Hepatocyte (in vitro differentiated cells): ENCODE measurements around the gene LRRC28. TPM values are rescaled to one million over a fixed set of nuclear protein-coding genes. Genes with fewer than 3 reads are reported as not detected.

ENCODE experiments used
- DNase-seq: peaks from one replicate; pipeline ENCODE4 v3.0.0-alpha.2; 2016; ENCODE audit warnings: low spot score
- H2AFZ ChIP-seq: fragments of 200-600 bp; sonication (generic); 2 replicates; pipeline ENCODE4 v1.6.0; 2016; ENCODE audit warnings: antibody characterized with exemption, mild to moderate bottlenecking
- H3K27ac ChIP-seq: fragments of 200-600 bp; sonication (generic); 2 replicates; pipeline ENCODE4 v1.5.1; 2016; ENCODE audit warnings: mild to moderate bottlenecking
- H3K27me3 ChIP-seq: fragments of 200-600 bp; sonication (generic); 2 replicates; pipeline ENCODE4 v1.6.1; 2016
- H3K36me3 ChIP-seq: fragments of 200-600 bp; sonication (generic); replicated peaks from 2 replicates; pipeline ENCODE4 v1.5.1; 2016; ENCODE audit warnings: low read depth; ENCODE audit not compliant: insufficient read depth
- H3K4me1 ChIP-seq: fragments of 200-600 bp; sonication (generic); 2 replicates; pipeline ENCODE4 v1.5.1; 2016; ENCODE audit warnings: mild to moderate bottlenecking, moderate library complexity; ENCODE audit not compliant: insufficient read depth
- H3K4me2 ChIP-seq: fragments of 200-600 bp; sonication (generic); 2 replicates; pipeline ENCODE4 v1.6.0; 2016
- H3K4me3 ChIP-seq: fragments of 200-600 bp; sonication (generic); 2 replicates; pipeline ENCODE4 v1.5.1; 2016; ENCODE audit warnings: mild to moderate bottlenecking
- H3K79me2 ChIP-seq: fragments of 200-600 bp; sonication (generic); 2 replicates; pipeline ENCODE4 v1.6.0; 2017; ENCODE audit warnings: mild to moderate bottlenecking
- H3K9me2 ChIP-seq: fragments of 200-600 bp; sonication (generic); replicated peaks from 2 replicates; pipeline ENCODE4 v1.6.0; 2017; ENCODE audit warnings: mild to moderate bottlenecking; ENCODE audit not compliant: insufficient read depth
- H3K9me3 ChIP-seq: fragments of 200-600 bp; sonication (generic); 2 replicates; pipeline ENCODE4 v1.5.1; 2016; ENCODE audit warnings: low read depth, mild to moderate bottlenecking
- H4K20me1 ChIP-seq: fragments of 200-600 bp; sonication (generic); 2 replicates; pipeline ENCODE4 v1.6.0; 2016; ENCODE audit warnings: mild to moderate bottlenecking; ENCODE audit not compliant: insufficient read depth, poor library complexity, severe bottlenecking
- CTCF ChIP-seq: fragments of 200-600 bp; sonication (generic); IDR thresholded peaks from 2 replicates; pipeline ENCODE4 v1.5.1; 2016; ENCODE audit warnings: antibody characterized with exemption, mild to moderate bottlenecking; ENCODE audit not compliant: poor library complexity
- EZH2 ChIP-seq: fragments of 200-600 bp; sonication (generic); IDR thresholded peaks from 2 replicates; pipeline ENCODE4 v1.6.1; 2016; ENCODE audit warnings: antibody characterized with exemption, mild to moderate bottlenecking, borderline replicate concordance
- EZH2phosphoT487 ChIP-seq: fragments of 200-600 bp; sonication (generic); IDR thresholded peaks from one replicate; pipeline ENCODE4 v1.6.1; 2018; ENCODE audit warnings: antibody characterized with exemption, mild to moderate bottlenecking, low read depth, moderate library complexity; ENCODE audit not compliant: unreplicated experiment, severe bottlenecking
- WGBS: methylation state at CpG from one replicate; pipeline ENCODE4 v1.1.6; 2016; ENCODE audit warnings: low lambda C conversion rate; ENCODE audit errors: missing lambda C conversion rate; 5-methylcytosine and 5-hydroxymethylcytosine counted together
- polyA plus RNA-seq: library from polyadenylated mRNA; unstranded; fragments of >200 nt; fragmentation: Nextera tagmentation; extraction: Ambion mirVana; gene quantifications from 2 replicates; pipeline ENCODE4 v1.2.1, GENCODE V29; 2016
- total RNA-seq: library from RNA; depleted of rRNA; stranded (reverse); fragments of >200 nt; gene quantifications from 2 replicates; pipeline ENCODE4 v1.2.3, GENCODE V29; 2014

The LRRC28 gene
- total and polyA plus RNA-seq, 2 experiments from 2014 or later = 32.1 to 55.5 TPM

GRCh38 chr15:99368743-99369142 lies 117.5 kb downstream of the LRRC28 start:
- Histone ChIP-seq H3K4me3 (no peak overlapping the region), H3K9me2 (no peaks in the 10 kb centered on the region), H3K9me3 (no peaks in the 10 kb centered on the region), H3K4me2 (no peak overlapping the region), H4K20me1 (no peaks in the 10 kb centered on the region), H3K27ac (no peak overlapping the region), H3K36me3 (no peaks in the 10 kb centered on the region), H2AFZ (no peak overlapping the region), H3K27me3 (no peaks in the 10 kb centered on the region), H3K79me2 (no peaks in the 10 kb centered on the region), H3K4me1 (no peaks in the 10 kb centered on the region)
- DNase-seq = no peak
- TF ChIP-seq EZH2phosphoT487 (no peak), CTCF (no peak), EZH2 (no peak)

GRCh38 chr15:99369196-99369595 lies 117.9 kb downstream of the LRRC28 start:
- no peak for TF ChIP-seq EZH2
- TF ChIP-seq EZH2phosphoT487 = no peak
- TF ChIP-seq CTCF = no peak
- no peaks in the 10 kb centered on the region for H3K9me2 ChIP-seq
- peaks cover 3% of the 10 kb centered on the region for H3K9me3 ChIP-seq
- H4K20me1 ChIP-seq = no peaks in the 10 kb centered on the region
- H3K4me2 ChIP-seq = no peak overlapping the region
- DNase-seq = no peak
- no peak overlapping the region for H3K27ac ChIP-seq
- H3K27me3 ChIP-seq = no peaks in the 10 kb centered on the region
- H3K36me3 ChIP-seq = no peaks in the 10 kb centered on the region
- no peaks in the 10 kb centered on the region for H3K79me2 ChIP-seq
- no peak overlapping the region for H2AFZ ChIP-seq
- WGBS = 99% methylated on average over 5 of the region's 5 CpGs
- H3K4me1 ChIP-seq = no peaks in the 10 kb centered on the region
- no peak overlapping the region for H3K4me3 ChIP-seq

GRCh38 chr15:99371180-99372103 lies 120.2 kb downstream of the LRRC28 start:
- DNase-seq = no peak
- WGBS = 86% methylated on average over 4 of the region's 4 CpGs
- H3K9me3 ChIP-seq = peaks cover 5% of the 10 kb centered on the region
- H4K20me1 ChIP-seq = no peaks in the 10 kb centered on the region
- no peaks in the 10 kb centered on the region for H3K4me1 ChIP-seq
- H3K79me2 ChIP-seq = no peaks in the 10 kb centered on the region
- TF ChIP-seq CTCF = no peak
- TF ChIP-seq EZH2phosphoT487 = no peak
- no peak for TF ChIP-seq EZH2
- H3K4me3 ChIP-seq = no peak overlapping the region
- H2AFZ ChIP-seq = no peak overlapping the region
- no peaks in the 10 kb centered on the region for H3K9me2 ChIP-seq
- H3K27ac ChIP-seq = no peak overlapping the region
- H3K36me3 ChIP-seq = no peaks in the 10 kb centered on the region
- no peaks in the 10 kb centered on the region for H3K27me3 ChIP-seq
- H3K4me2 ChIP-seq = no peak overlapping the region
